ENCODE data around the gene ALOX15. TPM values are rescaled to one million over a fixed set of nuclear protein-coding genes. Genes with fewer than 3 reads are reported as not detected.

ALOX15 gene
- total RNA-seq, 2 experiments from 2014 or later, result 1.8 TPM; not detected in 1

GRCh38 chr17:4588391-4588790 lies 53.1 kb downstream of the ALOX15 start:
- no TSS peak for BruUV-seq (replicated peaks)
- Histone ChIP-seq H3K9me2 (ENCODE audit: insufficient read depth, low read length) (no peaks in the 10 kb centered on the region), H4K20me1 (ENCODE audit: insufficient read depth, low read length) (no peaks in the 10 kb centered on the region), H3K4me3 (ENCODE audit: low read depth, low read length, poor library complexity, severe bottlenecking) (no peak overlapping the region), H3K36me3 (ENCODE audit: insufficient read depth, low read length) (no peaks in the 10 kb centered on the region), H3K27ac (ENCODE audit: low read depth, low read length, poor library complexity, severe bottlenecking) (no peak overlapping the region), H3K9me3 (ENCODE audit: low read length) (no peaks in the 10 kb centered on the region), H3K4me1 (ENCODE audit: insufficient read depth, low read length, poor library complexity, severe bottlenecking) (no peaks in the 10 kb centered on the region), H2AFZ (ENCODE audit: low read length) (no peak overlapping the region), H3K4me2 (ENCODE audit: low read length) (no peak overlapping the region), H3K79me2 (ENCODE audit: insufficient read depth, low read depth, low read length) (no peaks in the 10 kb centered on the region)
- CTCF ChIA-PET (ENCODE audit: unreplicated experiment), result no interaction called here
- no peak for TF ChIP-seq CTCF (conservative IDR thresholded peaks at IDR 0.05; ENCODE audit: low read length)
- no peak for TF ChIP-seq EZH2phosphoT487 (IDR thresholded peaks at IDR 0.05; ENCODE audit: borderline replicate concordance, low read depth, low read length)
- intact Hi-C loops (cut with micrococcal nuclease; ENCODE audit: unreplicated experiment), result no loop called here
- POLR2A ChIA-PET, result no interaction called here
- no peak for DNase-seq (ENCODE audit: low spot score)

GRCh38 chr17:4587803-4588202 lies 53.7 kb downstream of the ALOX15 start:
- no peak overlapping the region for H3K4me3 ChIP-seq (ENCODE audit: low read depth, low read length, poor library complexity, severe bottlenecking)
- ChIA-PET CTCF (ENCODE audit: unreplicated experiment) (no interaction called here), POLR2A (no interaction called here)
- intact Hi-C loops (cut with micrococcal nuclease; ENCODE audit: unreplicated experiment), result no loop called here
- no peaks in the 10 kb centered on the region for H3K9me2 ChIP-seq (ENCODE audit: insufficient read depth, low read length)
- no TSS peak for BruUV-seq (replicated peaks)
- H3K27ac ChIP-seq (ENCODE audit: low read depth, low read length, poor library complexity, severe bottlenecking), result no peak overlapping the region
- H3K36me3 ChIP-seq (ENCODE audit: insufficient read depth, low read length), result no peaks in the 10 kb centered on the region
- H3K4me1 ChIP-seq (ENCODE audit: insufficient read depth, low read length, poor library complexity, severe bottlenecking), result no peaks in the 10 kb centered on the region
- no peak overlapping the region for H2AFZ ChIP-seq (ENCODE audit: low read length)
- no peaks in the 10 kb centered on the region for H4K20me1 ChIP-seq (ENCODE audit: insufficient read depth, low read length)
- H3K4me2 ChIP-seq (ENCODE audit: low read length), result no peak overlapping the region
- H3K9me3 ChIP-seq (ENCODE audit: low read length), result no peaks in the 10 kb centered on the region
- TF ChIP-seq CTCF (conservative IDR thresholded peaks at IDR 0.05; ENCODE audit: low read length), result no peak
- TF ChIP-seq EZH2phosphoT487 (IDR thresholded peaks at IDR 0.05; ENCODE audit: borderline replicate concordance, low read depth, low read length), result no peak
- no peak for DNase-seq (ENCODE audit: low spot score)
- H3K79me2 ChIP-seq (ENCODE audit: insufficient read depth, low read depth, low read length), result no peaks in the 10 kb centered on the region

DNA sequence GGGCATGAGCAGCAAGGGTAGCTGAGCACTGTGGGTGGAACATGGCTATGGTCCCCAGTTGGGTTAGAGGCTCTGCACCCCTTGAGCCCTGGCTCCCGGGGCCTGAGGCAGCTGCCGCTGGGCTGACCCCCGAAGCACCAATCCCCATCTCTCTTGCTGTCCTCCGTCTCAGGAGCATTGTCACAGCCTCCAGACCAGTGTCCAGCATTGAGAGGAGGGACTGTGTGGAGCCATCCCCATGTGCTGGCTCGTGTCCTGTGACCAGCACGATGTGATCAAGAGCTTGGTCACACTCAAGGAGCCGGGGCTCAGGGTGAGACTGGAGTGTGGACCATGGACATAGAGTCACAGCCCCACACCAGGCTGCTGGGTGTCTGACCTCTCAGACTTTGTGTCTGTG lies 54.3 kb downstream of the ALOX15 start:
- TF ChIP-seq EZH2phosphoT487 (IDR thresholded peaks at IDR 0.05; ENCODE audit: borderline replicate concordance, low read depth, low read length), result no peak
- no peak for TF ChIP-seq CTCF (conservative IDR thresholded peaks at IDR 0.05; ENCODE audit: low read length)
- Histone ChIP-seq H4K20me1 (ENCODE audit: insufficient read depth, low read length) (no peaks in the 10 kb centered on the region), H3K9me3 (ENCODE audit: low read length) (no peaks in the 10 kb centered on the region), H3K9me2 (ENCODE audit: insufficient read depth, low read length) (no peaks in the 10 kb centered on the region), H3K79me2 (ENCODE audit: insufficient read depth, low read depth, low read length) (no peaks in the 10 kb centered on the region), H3K27ac (ENCODE audit: low read depth, low read length, poor library complexity, severe bottlenecking) (no peak overlapping the region), H3K4me1 (ENCODE audit: insufficient read depth, low read length, poor library complexity, severe bottlenecking) (no peaks in the 10 kb centered on the region), H3K4me3 (ENCODE audit: low read depth, low read length, poor library complexity, severe bottlenecking) (no peak overlapping the region), H3K36me3 (ENCODE audit: insufficient read depth, low read length) (no peaks in the 10 kb centered on the region), H3K4me2 (ENCODE audit: low read length) (no peak overlapping the region), H2AFZ (ENCODE audit: low read length) (no peak overlapping the region)
- CTCF ChIA-PET (ENCODE audit: unreplicated experiment), result no interaction called here
- DNase-seq (ENCODE audit: low spot score), result no peak
- POLR2A ChIA-PET, result no interaction called here
- BruUV-seq (replicated peaks), result no TSS peak
- intact Hi-C loops (cut with micrococcal nuclease; ENCODE audit: unreplicated experiment), result no loop called here

All from OCI-LY7 (cell line).